D721Med (cell line): Measurements from ENCODE around the gene DKK3.
A peak's percentile ranks its signal among the peaks of the same experiment; 100 is the strongest.

Experiments
- DNase-seq: peaks from one replicate; pipeline ENCODE4 v3.0.0; 2011; ENCODE audit warnings: low spot score; ENCODE audit not compliant: insufficient read length
- FAIRE-seq: peaks from 2 replicates; lab custom pipeline; 2011; peaks lifted over from hg19 to GRCh38; lab: Jason Lieb, UNC
- TF ChIP-seq, protein P1 (sequence below): IDR thresholded peaks from 2 replicates; pipeline ENCODE4 v1.5.1; 2012; ENCODE audit warnings: mild to moderate bottlenecking, control low read depth; ENCODE audit not compliant: insufficient read depth; ENCODE audit errors: missing control alignments

Gene DKK3

DNA sequence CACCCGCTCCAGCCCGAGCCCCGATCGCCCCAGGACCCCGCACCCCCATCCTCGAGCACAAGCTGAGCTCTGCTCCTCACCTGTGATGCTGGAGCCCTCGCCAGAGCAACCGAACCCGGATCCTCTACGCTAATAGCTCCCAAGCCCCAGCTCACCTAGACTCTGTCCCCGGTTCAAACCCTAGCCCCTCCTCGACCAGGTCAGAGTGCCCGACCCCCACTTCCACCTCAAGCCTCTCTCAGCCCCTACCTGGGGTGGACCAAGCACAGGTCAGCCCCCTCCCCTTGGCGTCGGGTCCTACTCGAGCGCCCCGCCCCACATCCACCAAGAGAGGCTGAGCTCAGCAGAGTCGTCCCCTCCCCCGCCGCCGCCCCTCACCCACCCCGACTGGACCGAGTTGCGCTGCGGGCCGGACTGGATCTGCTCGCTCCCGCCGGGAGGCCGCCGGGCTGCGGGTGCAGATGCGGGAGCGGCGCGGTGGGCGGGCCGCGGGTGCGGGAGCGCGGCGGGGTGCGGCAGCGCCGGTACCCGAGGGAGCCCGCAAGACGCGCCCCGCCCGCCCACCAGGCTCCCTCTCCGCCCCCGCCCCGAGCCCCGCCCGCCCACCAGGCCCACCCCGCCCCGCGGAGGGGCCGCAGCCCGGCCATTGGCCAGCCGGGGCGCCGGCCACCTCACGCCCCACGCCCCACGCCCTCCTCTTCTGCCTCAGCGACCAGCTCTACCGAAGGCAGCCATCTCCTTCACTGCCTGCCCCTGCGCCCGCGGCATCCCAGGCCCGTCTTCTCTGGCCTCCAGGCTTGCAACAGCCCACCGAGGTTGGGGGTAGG lies 577 bp upstream of the DKK3 start:
- DNase-seq (peak; percentile 28), FAIRE-seq (no peak)
- TF ChIP-seq, protein P1, sequence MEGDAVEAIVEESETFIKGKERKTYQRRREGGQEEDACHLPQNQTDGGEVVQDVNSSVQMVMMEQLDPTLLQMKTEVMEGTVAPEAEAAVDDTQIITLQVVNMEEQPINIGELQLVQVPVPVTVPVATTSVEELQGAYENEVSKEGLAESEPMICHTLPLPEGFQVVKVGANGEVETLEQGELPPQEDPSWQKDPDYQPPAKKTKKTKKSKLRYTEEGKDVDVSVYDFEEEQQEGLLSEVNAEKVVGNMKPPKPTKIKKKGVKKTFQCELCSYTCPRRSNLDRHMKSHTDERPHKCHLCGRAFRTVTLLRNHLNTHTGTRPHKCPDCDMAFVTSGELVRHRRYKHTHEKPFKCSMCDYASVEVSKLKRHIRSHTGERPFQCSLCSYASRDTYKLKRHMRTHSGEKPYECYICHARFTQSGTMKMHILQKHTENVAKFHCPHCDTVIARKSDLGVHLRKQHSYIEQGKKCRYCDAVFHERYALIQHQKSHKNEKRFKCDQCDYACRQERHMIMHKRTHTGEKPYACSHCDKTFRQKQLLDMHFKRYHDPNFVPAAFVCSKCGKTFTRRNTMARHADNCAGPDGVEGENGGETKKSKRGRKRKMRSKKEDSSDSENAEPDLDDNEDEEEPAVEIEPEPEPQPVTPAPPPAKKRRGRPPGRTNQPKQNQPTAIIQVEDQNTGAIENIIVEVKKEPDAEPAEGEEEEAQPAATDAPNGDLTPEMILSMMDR: no peak

DNA sequence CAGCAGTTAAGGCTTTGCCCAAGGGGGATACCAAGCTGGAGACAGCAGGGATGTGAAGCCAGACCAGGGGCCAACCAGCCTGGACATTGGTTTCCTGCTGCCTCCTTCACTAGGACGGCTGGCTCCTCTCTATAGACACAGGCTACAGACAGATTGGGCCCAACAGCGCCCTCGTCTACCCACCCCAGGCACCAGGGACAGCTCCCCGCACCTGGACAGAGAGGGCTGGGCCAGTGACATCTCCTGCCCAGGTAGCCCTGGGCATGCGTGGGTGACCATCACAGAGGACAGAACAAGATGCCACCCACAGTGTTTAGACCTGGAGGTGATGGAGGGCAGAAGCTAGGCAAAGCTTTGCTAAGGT lies 1.2 kb downstream of the DKK3 start:
- DNase-seq (no peak), FAIRE-seq (no peak)
- TF ChIP-seq, protein P1: no peak

DNA sequence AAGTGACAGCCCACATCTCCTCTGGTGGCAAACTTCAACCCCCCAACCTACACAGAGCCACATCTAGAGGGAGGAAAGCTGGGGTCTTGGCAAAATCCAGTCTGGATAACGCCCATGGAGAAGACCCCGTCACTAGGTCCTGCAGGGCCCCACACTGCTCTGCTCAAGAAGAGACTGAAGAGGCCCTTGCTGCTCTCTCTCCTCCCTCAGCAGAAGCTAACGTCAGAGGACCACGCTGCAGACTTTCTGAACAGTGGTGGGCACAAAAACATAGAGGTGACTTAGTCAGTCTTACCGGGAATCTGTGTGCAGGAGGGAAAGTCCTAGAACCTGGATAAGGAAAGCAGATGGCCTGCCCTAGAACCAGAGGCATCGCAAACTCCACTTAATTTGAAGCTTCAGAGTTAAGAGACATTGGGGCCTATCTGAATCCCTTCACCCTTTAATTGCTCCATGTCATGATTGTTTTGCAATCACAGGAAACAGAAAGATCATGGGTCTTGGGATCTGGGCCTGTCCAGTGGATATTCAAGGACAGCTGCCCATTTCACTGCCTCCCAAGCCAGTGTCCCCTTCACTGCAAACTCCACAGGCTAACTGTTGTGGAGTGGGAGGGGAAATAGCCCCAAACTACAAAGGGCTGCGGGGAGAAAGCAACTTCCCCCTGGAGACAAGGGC lies 1.7 kb downstream of the DKK3 start:
- TF ChIP-seq, protein P1: no peak
- FAIRE-seq (no peak), DNase-seq (no peak)

GRCh38 chr11:12005476-12005875 lies 3.0 kb downstream of the DKK3 start:
- DNase-seq: no peak
- FAIRE-seq: no peak
- TF ChIP-seq, protein P1: no peak

DNA sequence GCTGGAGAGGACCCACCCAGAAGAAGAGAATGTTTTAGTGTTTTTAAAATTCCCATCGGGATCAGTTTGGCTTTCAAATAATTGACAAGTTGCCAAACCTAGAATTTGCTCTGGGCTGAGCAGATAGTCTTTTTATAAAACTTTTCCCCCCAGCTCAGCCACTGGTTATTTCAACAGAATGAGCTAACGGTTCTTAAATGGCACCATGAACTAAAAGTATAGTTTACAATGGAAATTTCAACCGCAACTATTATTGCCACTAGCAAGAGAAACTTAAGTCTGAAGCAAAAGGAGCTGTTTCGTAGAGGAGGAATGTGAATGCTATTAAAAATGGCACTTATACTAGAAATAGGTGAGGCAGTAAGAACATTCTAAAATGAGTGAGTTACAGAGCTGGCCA lies 3.4 kb downstream of the DKK3 start:
- TF ChIP-seq, protein P1: no peak
- DNase-seq: no peak

GRCh38 chr11:12003815-12004214 lies 4.6 kb downstream of the DKK3 start:
- TF ChIP-seq, protein P1: no peak
- DNase-seq: no peak
- no peak for FAIRE-seq

More for the DNA sequence above, 3.4 kb downstream of the DKK3 start:
- FAIRE-seq: no peak

GRCh38 chr11:12003336-12003735 lies 5.1 kb downstream of the DKK3 start:
- no peak for FAIRE-seq
- TF ChIP-seq, protein P1: no peak

More at GRCh38 chr11:12003336-12003735, 5.1 kb downstream of the DKK3 start:
- DNase-seq: no peak
